Measurements from ENCODE around the gene LENG8. TPM values are rescaled to one million over a fixed set of nuclear protein-coding genes. Genes with fewer than 3 reads are reported as not detected.

LENG8 gene
- total and polyA plus RNA-seq, 2 of the 4 experiments (the other 2 are of a cell fraction): 21.1 to 93.9 TPM

GRCh38 chr19:54421521-54421920 lies 27.5 kb upstream of the LENG8 start:
- Histone ChIP-seq H3K27me3 (ENCODE audit: control insufficient read depth, insufficient read depth, low read length) (peaks cover 22% of the 10 kb centered on the region; the same call in 1 of the 2 replicates), H3K9me1 (ENCODE audit: insufficient read depth, low read length) (peaks cover 3% of the 10 kb centered on the region; the same call in 1 of the 2 replicates), H2AK9ac (replicated peaks; ENCODE audit: low read depth, low read length, poor library complexity) (no peak overlapping the region), H2BK20ac (ENCODE audit: low read depth, low read length) (no peak overlapping the region), H3K79me1 (ENCODE audit: low read depth in 1 of 2, low read length in 2 of 2) (no peaks in the 10 kb centered on the region), H4K8ac (ENCODE audit: low read depth in 2 of 2, low read length in 2 of 2) (no peak overlapping the region), H3K18ac (ENCODE audit: low read depth, low read length) (no peak overlapping the region), H3K36me3 (ENCODE audit: control insufficient read depth, insufficient read depth, low read length) (no peaks in the 10 kb centered on the region), H3K9me3 (ENCODE audit: control insufficient read depth, insufficient read depth, low read length) (no peaks in the 10 kb centered on the region), H3K4ac (ENCODE audit: low read depth, low read length) (no peak overlapping the region), H4K5ac (ENCODE audit: low read depth, low read length) (no peak overlapping the region), H4K91ac (ENCODE audit: insufficient read depth, low read depth, low read length) (no peak overlapping the region), H3K4me3 (ENCODE audit: insufficient read depth, low read depth, low read length) (no peak overlapping the region), H3K4me1 (ENCODE audit: control insufficient read depth, insufficient read depth, low read length) (no peaks in the 10 kb centered on the region), H3K9ac (ENCODE audit: low read depth, low read length) (no peak overlapping the region), H3K4me2 (ENCODE audit: low read depth, low read length) (no peak overlapping the region), H2AK5ac (ENCODE audit: low read depth, low read length) (no peak overlapping the region), H2BK120ac (ENCODE audit: low read depth, low read length) (no peak overlapping the region), H2BK5ac (ENCODE audit: low read depth, low read length, poor library complexity, severe bottlenecking) (no peak overlapping the region), H2BK15ac (ENCODE audit: low read depth, low read length) (no peak overlapping the region), H3K14ac (replicated peaks; ENCODE audit: low read depth, low read length) (no peak overlapping the region), H4K20me1 (ENCODE audit: insufficient read depth, low read length) (no peaks in the 10 kb centered on the region), H3K23ac (ENCODE audit: low read depth, low read length) (no peak overlapping the region), H3K27ac (ENCODE audit: insufficient read depth, low read length) (no peak overlapping the region), H2AFZ (replicated peaks; ENCODE audit: low read length, poor library complexity) (no peak overlapping the region), H3K56ac (ENCODE audit: extremely low read depth, insufficient read depth, low read length) (no peak overlapping the region)
- ChIA-PET POLR2A (ENCODE audit: unreplicated experiment) (no interaction called here), CTCF (interaction anchor here (0.6 kb wide), 1 partner anchor 1209 kb away, joined by 5 read pairs; no protein-coding TSS in a partner anchor)
- DNase-seq (no peak), ATAC-seq (ENCODE audit: low read depth) (no peak)
- TF ChIP-seq NFE2L2 (IDR thresholded peaks at IDR 0.05; ENCODE audit: low read depth, low read length) (no peak), RAD21 (IDR thresholded peaks at IDR 0.05; ENCODE audit: low read length) (no peak), SMC3 (IDR thresholded peaks at IDR 0.05; ENCODE audit: low read depth, low read length) (no peak)
- dilution Hi-C loops (cut with HindIII; ENCODE audit: low sequenced_read_pairs, unreplicated experiment) (no loop called here), intact Hi-C loops (cut with micrococcal nuclease) (no loop called here), in situ Hi-C loops (cut with MboI; ENCODE audit: low sequenced_read_pairs) (no loop called here)
- WGBS, 2 experiments (ENCODE audit: extremely low coverage in 2 of 2, insufficient read length in 1 of 2): 100% methylated on average over 1 of the region's 7 CpGs; no CpG with 5 or more reads in 1 of the 2 experiments
- BruUV-seq (replicated peaks): no TSS peak

All from IMR-90 (cell line).